Suprapubic skin (tissue), 3 donors: ENCODE data around the gene GPR108.

Experiments
- POLR2A ChIP-seq, 2 donors: fragments of 450-650 bp; IDR thresholded peaks; one replicate each; pipeline ENCODE4 v1.6.1; 2017; ENCODE audit warnings: antibody characterized with exemption in 2 of 2, mild to moderate bottlenecking in 2 of 2, moderate library complexity in 2 of 2
- TF ChIP-seq, protein P1 (sequence below), 2 donors: fragments of 200-600 bp in 1 of 2; fragments of 450-650 bp in 1 of 2; sonication (generic) in 1 of 2; IDR thresholded peaks; one replicate each; pipeline ENCODE4 v1.5.1; 2016 to 2019; ENCODE audit warnings: antibody characterized with exemption in 2 of 2, mild to moderate bottlenecking in 1 of 2, moderate library complexity in 1 of 2

DNA sequence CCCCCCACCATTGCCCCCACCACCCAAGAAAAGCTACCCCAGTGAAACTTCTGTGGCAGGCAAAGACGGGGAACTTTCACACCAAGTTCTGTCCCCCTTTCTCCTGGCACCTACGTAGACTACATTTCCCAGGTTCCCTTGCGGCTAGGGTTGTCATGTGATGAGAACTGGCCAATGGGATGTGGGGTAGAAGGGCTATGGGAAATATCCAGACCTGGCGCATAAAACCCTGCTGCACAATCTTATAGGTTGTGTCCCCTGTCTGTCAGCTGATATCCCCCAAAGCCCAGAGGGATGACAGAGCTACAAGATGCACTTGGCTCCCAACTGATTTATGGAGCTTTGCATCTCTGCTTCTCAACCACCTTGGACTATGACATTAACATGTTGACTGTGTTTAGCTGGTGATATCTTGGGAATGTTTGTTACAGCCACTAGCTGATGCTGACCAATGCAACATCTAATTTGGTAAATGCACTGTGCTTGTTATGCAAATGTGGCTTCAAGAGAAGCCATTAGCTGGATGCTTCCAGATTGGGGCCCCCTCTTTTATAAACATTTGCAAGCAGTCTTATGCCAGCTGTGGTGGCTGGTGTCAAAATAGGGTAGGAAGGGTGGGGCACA lies 23.8 kb upstream of the GPR108 start:
- TF ChIP-seq, protein P1, sequence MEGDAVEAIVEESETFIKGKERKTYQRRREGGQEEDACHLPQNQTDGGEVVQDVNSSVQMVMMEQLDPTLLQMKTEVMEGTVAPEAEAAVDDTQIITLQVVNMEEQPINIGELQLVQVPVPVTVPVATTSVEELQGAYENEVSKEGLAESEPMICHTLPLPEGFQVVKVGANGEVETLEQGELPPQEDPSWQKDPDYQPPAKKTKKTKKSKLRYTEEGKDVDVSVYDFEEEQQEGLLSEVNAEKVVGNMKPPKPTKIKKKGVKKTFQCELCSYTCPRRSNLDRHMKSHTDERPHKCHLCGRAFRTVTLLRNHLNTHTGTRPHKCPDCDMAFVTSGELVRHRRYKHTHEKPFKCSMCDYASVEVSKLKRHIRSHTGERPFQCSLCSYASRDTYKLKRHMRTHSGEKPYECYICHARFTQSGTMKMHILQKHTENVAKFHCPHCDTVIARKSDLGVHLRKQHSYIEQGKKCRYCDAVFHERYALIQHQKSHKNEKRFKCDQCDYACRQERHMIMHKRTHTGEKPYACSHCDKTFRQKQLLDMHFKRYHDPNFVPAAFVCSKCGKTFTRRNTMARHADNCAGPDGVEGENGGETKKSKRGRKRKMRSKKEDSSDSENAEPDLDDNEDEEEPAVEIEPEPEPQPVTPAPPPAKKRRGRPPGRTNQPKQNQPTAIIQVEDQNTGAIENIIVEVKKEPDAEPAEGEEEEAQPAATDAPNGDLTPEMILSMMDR (IDR thresholded peaks at IDR 0.05) = no peak
- no peak for TF ChIP-seq POLR2A (IDR thresholded peaks at IDR 0.05)
